Large intestine (tissue), 3 donors: ENCODE measurements around the gene STK24. TPM values are rescaled to one million over a fixed set of nuclear protein-coding genes. Genes with fewer than 3 reads are reported as not detected.

Source experiments
- DNase-seq, 2 donors: peaks; one replicate each; pipeline versions ENCODE4 v3.0.0 to v3.0.0-alpha.2; 2013
- H3K27ac ChIP-seq: one replicate; pipeline ENCODE4 v1.5.1; 2013; ENCODE audit warnings: low read length
- H3K27me3 ChIP-seq: 2 replicates; pipeline ENCODE4 v1.6.1; 2013; ENCODE audit warnings: low read length; ENCODE audit not compliant: control insufficient read depth, insufficient read depth
- H3K36me3 ChIP-seq: 2 replicates; pipeline ENCODE4 v1.6.1; 2013; ENCODE audit warnings: low read length; ENCODE audit not compliant: control insufficient read depth, insufficient read depth
- H3K4me1 ChIP-seq: one replicate; pipeline ENCODE4 v1.6.1; 2013; ENCODE audit warnings: low read length; ENCODE audit not compliant: control insufficient read depth, insufficient read depth
- H3K4me3 ChIP-seq: one replicate; pipeline ENCODE4 v1.5.1; 2013; ENCODE audit warnings: low read length
- H3K9me3 ChIP-seq: one replicate; pipeline ENCODE4 v1.6.1; 2013; ENCODE audit warnings: mild to moderate bottlenecking, low read depth, low read length, moderate library complexity; ENCODE audit not compliant: control insufficient read depth
- WGBS: methylation state at CpG from one replicate; pipeline ENCODE4 v1.1.5; 2013; ENCODE audit warnings: low lambda C conversion rate; ENCODE audit not compliant: insufficient coverage; 5-methylcytosine and 5-hydroxymethylcytosine counted together
- polyA plus RNA-seq: library from polyadenylated mRNA; unstranded; fragments of 120-200 nt; gene quantifications from one replicate; pipeline ENCODE4 v1.2.1, GENCODE V29; 2013

Gene STK24
- polyA plus RNA-seq, 1 donor = 119 TPM

DNA sequence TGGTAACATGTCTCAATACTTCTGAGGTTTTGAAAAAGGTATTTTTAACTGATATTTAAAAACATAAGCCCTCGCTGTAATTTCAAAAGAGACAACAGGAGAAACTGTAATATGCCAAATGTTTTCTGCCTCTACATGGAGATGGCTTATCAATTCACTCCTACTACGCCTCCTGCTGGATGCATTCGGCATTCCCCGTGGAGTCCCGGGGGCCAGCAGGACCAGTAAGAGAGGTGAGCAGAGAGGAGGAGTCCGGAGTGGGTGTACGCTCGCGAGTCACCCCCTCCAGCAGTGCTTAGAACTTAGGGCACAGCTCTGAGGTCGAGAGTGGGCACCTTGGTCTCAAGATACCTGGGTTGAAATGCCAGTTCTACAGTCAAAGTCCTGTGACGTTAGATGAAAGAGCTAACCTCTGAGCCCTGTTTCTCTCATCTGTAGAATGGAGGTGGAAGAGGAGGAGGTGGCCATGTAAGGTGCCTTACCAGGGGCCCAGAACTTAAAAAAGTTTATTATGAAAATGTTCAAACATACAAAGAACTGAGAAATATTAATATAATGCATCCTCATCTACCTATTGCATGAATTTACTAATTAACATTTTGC lies 110.2 kb downstream of the STK24 start:
- Histone ChIP-seq H3K27ac (no peak overlapping the region), H3K4me3 (no peak overlapping the region), H3K36me3 (peaks cover 68% of the 10 kb centered on the region), H3K27me3 (no peaks in the 10 kb centered on the region), H3K9me3 (no peaks in the 10 kb centered on the region), H3K4me1 (peaks cover 5% of the 10 kb centered on the region)
- 100% methylated on average over 1 of the region's 11 CpGs for WGBS
- DNase-seq = no peak

GRCh38 chr13:98462946-98463345 lies 114.0 kb downstream of the STK24 start:
- Histone ChIP-seq H3K27ac (no peak overlapping the region), H3K4me1 (peaks cover 3% of the 10 kb centered on the region), H3K9me3 (no peaks in the 10 kb centered on the region), H3K27me3 (no peaks in the 10 kb centered on the region), H3K4me3 (no peak overlapping the region), H3K36me3 (peaks cover 82% of the 10 kb centered on the region)
- WGBS = no CpG with 5 or more reads among the region's 8 CpGs
- DNase-seq = no peak

DNA sequence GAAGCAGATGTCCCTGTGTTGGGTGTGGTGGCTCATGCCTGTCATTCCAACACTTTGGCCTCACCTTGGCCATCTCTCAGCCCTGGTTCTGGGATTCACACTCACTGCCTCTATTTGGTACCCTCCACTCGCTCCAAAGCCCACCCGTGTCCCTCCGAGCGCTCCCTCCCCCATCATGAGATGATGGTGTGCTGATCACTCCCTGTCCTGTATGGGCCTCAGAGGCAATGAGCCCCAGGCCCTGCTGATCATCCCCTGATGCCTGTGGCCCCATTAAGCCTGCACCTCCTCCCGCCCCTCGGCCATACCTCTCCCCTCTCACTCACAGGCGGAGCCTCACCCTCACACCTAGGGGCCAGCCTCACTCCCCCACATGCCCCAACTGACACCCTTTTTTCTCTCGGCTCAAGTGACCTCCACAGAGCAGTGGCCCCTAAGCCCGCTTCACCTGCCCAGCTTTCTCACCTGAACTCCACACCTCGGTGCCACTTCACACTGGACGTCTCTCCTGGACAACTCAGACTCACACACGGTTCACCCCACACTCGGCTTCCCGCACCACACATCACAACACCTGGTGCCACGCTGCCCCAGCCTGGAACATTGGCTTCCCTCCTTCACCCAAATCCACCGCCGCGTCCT lies 114.5 kb downstream of the STK24 start:
- no peak for DNase-seq
- no peak overlapping the region for H3K27ac ChIP-seq
- peaks cover 82% of the 10 kb centered on the region for H3K36me3 ChIP-seq
- WGBS = 95% methylated on average over 7 of the region's 18 CpGs
- peaks cover 3% of the 10 kb centered on the region for H3K4me1 ChIP-seq
- H3K4me3 ChIP-seq = no peak overlapping the region
- H3K27me3 ChIP-seq = no peaks in the 10 kb centered on the region
- H3K9me3 ChIP-seq = no peaks in the 10 kb centered on the region

- H3K4me1 ChIP-seq = peaks cover under 1% of the 10 kb centered on the region
- no CpG with 5 or more reads among the region's 16 CpGs for WGBS
- no peaks in the 10 kb centered on the region for H3K27me3 ChIP-seq
- peaks cover 86% of the 10 kb centered on the region for H3K36me3 ChIP-seq
- DNase-seq = no peak
- no peak overlapping the region for H3K4me3 ChIP-seq
- H3K9me3 ChIP-seq = no peaks in the 10 kb centered on the region
- no peak overlapping the region for H3K27ac ChIP-seq
Measured at GRCh38 chr13:98461486-98462240, 115.2 kb downstream of the STK24 start.

DNA sequence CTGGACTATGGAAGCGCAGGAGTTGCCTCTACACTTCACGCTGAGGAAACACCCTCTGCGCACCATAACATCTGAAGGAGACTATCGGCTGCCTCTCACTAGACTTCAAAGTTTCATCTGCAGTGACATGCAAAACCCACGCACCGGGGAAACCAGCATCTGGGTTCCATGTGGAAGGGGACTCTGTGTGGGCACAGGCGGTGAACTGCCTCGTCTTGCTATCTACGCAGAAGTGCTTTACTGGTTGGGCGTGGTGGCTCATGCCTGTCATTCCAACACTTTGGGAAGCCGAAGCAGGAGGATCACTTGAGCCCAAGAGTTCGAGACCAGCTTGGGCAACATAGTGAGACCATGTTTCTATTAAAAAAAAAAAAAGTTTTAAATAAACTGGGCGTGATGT lies 116.4 kb downstream of the STK24 start:
- peaks cover 89% of the 10 kb centered on the region for H3K36me3 ChIP-seq
- no peaks in the 10 kb centered on the region for H3K9me3 ChIP-seq
- no peaks in the 10 kb centered on the region for H3K27me3 ChIP-seq
- no peak for DNase-seq
- no peaks in the 10 kb centered on the region for H3K4me1 ChIP-seq
- no peak overlapping the region for H3K27ac ChIP-seq
- H3K4me3 ChIP-seq = no peak overlapping the region
- 100% methylated on average over 1 of the region's 13 CpGs for WGBS

- H3K4me1 ChIP-seq = no peaks in the 10 kb centered on the region
- H3K4me3 ChIP-seq = no peak overlapping the region
- no peaks in the 10 kb centered on the region for H3K27me3 ChIP-seq
- no peak for DNase-seq
- no peaks in the 10 kb centered on the region for H3K9me3 ChIP-seq
- no peak overlapping the region for H3K27ac ChIP-seq
- peaks cover 88% of the 10 kb centered on the region for H3K36me3 ChIP-seq
- no CpG with 5 or more reads among the region's 13 CpGs for WGBS
Measured at GRCh38 chr13:98459721-98460370, 117.1 kb downstream of the STK24 start.

DNA sequence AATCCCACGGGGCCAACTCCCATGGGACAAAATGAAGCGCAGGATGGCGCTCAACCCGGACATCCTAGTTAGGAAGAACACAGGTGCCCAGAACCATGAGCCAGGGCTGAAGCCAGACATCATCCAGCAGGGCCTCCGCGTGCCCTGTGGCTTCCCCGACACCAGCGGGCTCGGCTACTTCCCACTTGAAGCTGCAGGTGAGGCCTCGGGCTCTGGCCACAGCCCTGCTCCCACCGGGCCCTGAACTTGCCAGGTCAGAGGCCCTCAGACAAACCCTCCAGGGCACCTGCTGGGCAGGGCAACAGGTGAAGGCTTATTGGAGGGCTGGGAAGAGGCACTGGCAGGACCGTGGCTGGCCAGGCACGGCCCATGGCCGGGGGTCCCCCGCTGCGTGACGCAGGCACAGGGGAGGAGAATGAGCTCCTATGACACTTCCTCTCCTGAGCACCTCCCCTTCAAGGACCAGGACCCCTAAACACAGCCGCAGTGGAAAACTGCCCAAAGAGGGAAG lies 117.7 kb downstream of the STK24 start:
- no peaks in the 10 kb centered on the region for H3K27me3 ChIP-seq
- no CpG with 5 or more reads among the region's 18 CpGs for WGBS
- DNase-seq = no peak
- H3K27ac ChIP-seq = no peak overlapping the region
- H3K4me3 ChIP-seq = no peak overlapping the region
- no peaks in the 10 kb centered on the region for H3K9me3 ChIP-seq
- H3K36me3 ChIP-seq = peaks cover 93% of the 10 kb centered on the region
- H3K4me1 ChIP-seq = no peaks in the 10 kb centered on the region

- Histone ChIP-seq H3K36me3 (peaks cover 92% of the 10 kb centered on the region), H3K4me3 (no peak overlapping the region), H3K4me1 (no peaks in the 10 kb centered on the region), H3K27me3 (no peaks in the 10 kb centered on the region), H3K9me3 (no peaks in the 10 kb centered on the region), H3K27ac (no peak overlapping the region)
- no peak for DNase-seq
- no CpG with 5 or more reads among the region's 16 CpGs for WGBS
Measured at GRCh38 chr13:98458431-98458830, 118.5 kb downstream of the STK24 start.

DNA sequence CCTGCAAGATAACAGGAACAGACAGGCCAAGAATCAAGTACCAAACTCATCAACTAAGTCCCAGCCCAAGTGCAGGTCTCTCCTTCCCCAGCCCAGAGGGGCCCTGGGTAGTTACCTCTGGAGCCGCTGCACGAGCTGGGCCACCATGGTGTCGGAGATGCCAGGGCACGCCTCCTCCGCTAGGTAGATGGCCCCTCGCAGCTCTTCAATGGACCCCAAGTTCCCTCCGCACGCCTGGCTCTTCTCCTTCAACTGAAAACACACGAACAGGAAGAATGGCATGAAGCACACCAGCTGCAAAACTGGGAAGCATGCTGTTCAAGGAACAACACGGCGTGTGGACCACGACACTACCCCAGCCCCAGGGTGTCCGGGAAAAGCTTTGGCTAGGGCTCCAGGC lies 119.9 kb downstream of the STK24 start:
- H3K9me3 ChIP-seq = no peaks in the 10 kb centered on the region
- no peaks in the 10 kb centered on the region for H3K4me1 ChIP-seq
- whole genome bisulfite sequencing = no CpG with 5 or more reads among the region's 13 CpGs
- no peak for DNase-seq
- no peak overlapping the region for H3K27ac ChIP-seq
- peaks cover 90% of the 10 kb centered on the region for H3K36me3 ChIP-seq
- no peaks in the 10 kb centered on the region for H3K27me3 ChIP-seq
- no peak overlapping the region for H3K4me3 ChIP-seq

DNA sequence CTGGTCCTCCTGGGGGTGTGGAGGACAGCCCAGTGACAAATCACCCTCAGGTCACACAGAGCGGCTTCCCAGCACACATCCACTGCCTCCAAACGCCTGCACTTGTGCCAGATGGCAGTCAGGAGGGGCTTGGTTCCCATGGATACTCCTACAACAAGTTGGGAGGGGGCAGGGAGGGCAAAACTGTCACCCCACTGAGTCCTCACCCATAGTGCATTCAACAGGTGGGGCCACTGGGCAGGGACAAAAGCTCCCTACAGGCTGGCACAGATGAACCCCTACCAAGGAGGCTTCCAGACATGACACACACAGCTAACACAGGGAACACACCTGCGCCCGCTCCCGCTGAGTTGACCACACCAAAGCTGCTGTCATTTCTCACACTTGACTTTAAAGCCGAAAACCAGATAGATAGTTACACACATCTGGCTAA lies 120.5 kb downstream of the STK24 start:
- H3K36me3 ChIP-seq = peaks cover 90% of the 10 kb centered on the region

More for the DNA sequence above, 120.5 kb downstream of the STK24 start:
- no peaks in the 10 kb centered on the region for H3K9me3 ChIP-seq
- no peak overlapping the region for H3K27ac ChIP-seq
- no peaks in the 10 kb centered on the region for H3K4me1 ChIP-seq
- WGBS = no CpG with 5 or more reads among the region's 6 CpGs
- DNase-seq = no peak
- no peaks in the 10 kb centered on the region for H3K27me3 ChIP-seq
- no peak overlapping the region for H3K4me3 ChIP-seq
